GM12878 (cell line): ENCODE data around the gene RPS6KA4. TPM values are rescaled to one million over a fixed set of nuclear protein-coding genes. Genes with fewer than 3 reads are reported as not detected.

Source experiments
- ATF7 ChIP-seq: fragments of 450-650 bp; IDR thresholded peaks from 2 replicates; pipeline ENCODE4 v1.6.1; 2016; ENCODE audit warnings: low read depth, mild to moderate bottlenecking
- BHLHE40 ChIP-seq, 2 experiments: fragments of 450-650 bp in 1 of 2; IDR thresholded peaks; 2 replicates each; pipeline ENCODE4 v1.6.1; 2011 to 2017; ENCODE audit warnings: low read depth in 2 of 2, borderline replicate concordance in 1 of 2, improper control_type of control experiment in 1 of 2, low read length in 1 of 2, mild to moderate bottlenecking in 1 of 2
- CREB1 ChIP-seq: IDR thresholded peaks from 2 replicates; pipeline ENCODE4 v1.6.1; 2012; ENCODE audit warnings: low read depth, mild to moderate bottlenecking, inconsistent platforms
- EED ChIP-seq: sonication (generic); IDR thresholded peaks from 2 replicates; pipeline ENCODE4 v1.6.1; 2016; ENCODE audit warnings: antibody characterized with exemption, low read depth
- EGR1 ChIP-seq, 2 experiments: IDR thresholded peaks; 1 replicate in 1 of 2; 2 replicates in 1 of 2; pipeline ENCODE4 v1.6.1; 2011 to 2012; ENCODE audit warnings: low read depth in 2 of 2, low read length in 2 of 2, borderline replicate concordance in 1 of 2, mild to moderate bottlenecking in 1 of 2, moderate library complexity in 1 of 2
- EP300 ChIP-seq, 2 experiments: fragments of 150-350 bp in 1 of 2; IDR thresholded peaks; 2 replicates each; pipeline ENCODE4 v1.6.1; 2011 to 2012; ENCODE audit warnings: low read depth in 2 of 2, low read length in 2 of 2, borderline replicate concordance in 1 of 2, improper control_type of control experiment in 1 of 2, inconsistent platforms in 1 of 2; ENCODE audit not compliant: control insufficient read depth in 1 of 2
- NBN ChIP-seq: fragments of 450-650 bp; IDR thresholded peaks from 2 replicates; pipeline ENCODE4 v1.6.1; 2016
- NR2C2 ChIP-seq: IDR thresholded peaks from 2 replicates; pipeline ENCODE4 v1.6.1; 2011; ENCODE audit warnings: borderline replicate concordance, low read depth; ENCODE audit not compliant: control insufficient read depth, insufficient read length
- TBL1XR1 ChIP-seq: IDR thresholded peaks from 2 replicates; pipeline ENCODE4 v1.6.1; 2012; ENCODE audit warnings: low read depth, low read length, improper control_type of control experiment
- TCF12 ChIP-seq: IDR thresholded peaks from 2 replicates; pipeline ENCODE4 v1.6.1; 2011; ENCODE audit warnings: low read depth, mild to moderate bottlenecking, low read length
- ZNF384 ChIP-seq: IDR thresholded peaks from 2 replicates; pipeline ENCODE4 v1.6.1; 2012; ENCODE audit warnings: low read depth, mild to moderate bottlenecking, low read length, improper control_type of control experiment, borderline replicate concordance
- ZZZ3 ChIP-seq: IDR thresholded peaks from 2 replicates; pipeline ENCODE4 v1.6.1; 2011; ENCODE audit warnings: low read depth; ENCODE audit not compliant: control insufficient read depth, insufficient read length
- polyA plus RNA-seq, 11 experiments: library from polyadenylated mRNA; depleted of rRNA in 4 of 11; unstranded in 6 of 11; stranded (reverse) in 5 of 11; fragments of >200 nt; fragmentation: Nextera tagmentation in 4 of 11; fragmentation: Illumina TruSeq in 1 of 11; extraction: Ambion mirVana in 4 of 11; extraction: Trizol in 1 of 11; gene quantifications; 1 replicate in 1 of 11; 2 replicates in 10 of 11; pipeline versions ENCODE4 v1.2.1 to v1.2.3, GENCODE V29; 2011 to 2016; ENCODE audit warnings: inconsistent platforms in 2 of 11, missing spikeins in 2 of 11, low read depth in 1 of 11
- total RNA-seq, 4 experiments: library from RNA; depleted of rRNA in 3 of 4; stranded (reverse); fragments of >200 nt in 3 of 4; fragmentation: Illumina TruSeq in 1 of 4; extraction: Trizol in 1 of 4; gene quantifications; 2 replicates each; pipeline versions ENCODE4 v1.2.1 to v1.2.3, GENCODE V29; 2013 to 2021
- TF ChIP-seq, protein P1 (sequence below): IDR thresholded peaks from 2 replicates; pipeline ENCODE4 v1.6.1; 2011; ENCODE audit warnings: mild to moderate bottlenecking, low read depth, low read length, moderate library complexity; ENCODE audit not compliant: insufficient replicate concordance

RPS6KA4 gene
- total and polyA plus RNA-seq, 10 of the 15 experiments (the other 5 are each of a cell fraction or from before 2014, with no cell fraction given): 0.34 to 32.6 (median 11.3) TPM

DNA sequence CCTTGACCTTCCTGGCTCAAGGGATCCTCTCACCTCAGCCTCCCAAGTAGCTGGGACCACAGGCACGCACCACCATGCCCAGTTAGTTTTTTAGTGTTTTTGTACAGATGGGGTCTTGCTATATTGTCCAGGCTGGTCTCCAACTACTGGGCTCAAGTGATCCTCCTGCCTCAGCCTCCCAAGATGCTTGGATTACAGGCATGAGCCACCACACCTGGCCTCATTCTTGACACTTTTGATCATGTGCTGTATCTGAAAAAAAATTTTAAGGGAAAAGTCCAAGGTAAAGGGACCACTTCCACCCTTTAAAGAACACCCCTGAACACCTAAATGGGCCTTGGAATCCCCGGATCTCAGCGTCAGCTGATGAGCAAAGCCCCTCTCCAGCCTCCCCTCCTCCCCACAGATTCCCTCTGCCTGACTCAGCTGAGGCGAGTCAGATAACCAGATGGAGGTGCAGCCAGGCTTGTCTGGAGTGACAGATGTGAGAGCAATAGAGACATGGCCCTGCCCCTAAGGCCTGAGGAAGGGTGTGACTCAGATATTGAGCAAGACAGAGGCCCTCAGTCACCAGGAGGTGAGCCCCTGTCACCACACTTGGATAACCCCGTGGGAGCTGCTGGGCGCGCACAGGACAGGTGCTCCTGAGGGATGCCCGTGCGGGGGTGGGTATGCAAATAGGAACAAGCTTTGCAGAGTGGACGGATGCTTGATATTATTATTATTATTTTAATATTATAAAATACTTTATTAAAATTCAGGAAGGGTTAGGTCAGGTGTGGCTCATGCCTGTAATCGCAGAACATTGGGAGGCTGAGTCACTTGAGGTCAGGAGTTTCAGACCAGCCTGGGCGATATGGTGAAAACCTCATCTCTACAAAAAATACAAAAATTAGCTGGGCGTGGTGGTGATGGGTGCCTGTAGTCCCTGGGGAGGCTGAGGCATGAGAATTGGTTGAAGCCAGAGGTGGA, 23.9 kb upstream of the RPS6KA4 start (continued):
- TF ChIP-seq BHLHE40 (IDR thresholded peaks at IDR 0.05; ENCODE audit: borderline replicate concordance in 1 of 2, low read depth in 2 of 2, low read length in 1 of 2) (peak; percentile 53 to 83; a peak in 3 of 4 replicates), ZZZ3 (no peak), EGR1 (IDR thresholded peaks at IDR 0.05; ENCODE audit: borderline replicate concordance in 1 of 2, low read depth in 2 of 2, low read length in 2 of 2) (peak in 1 of 2 experiments; percentile 97; a peak in 2 of 3 replicates), ATF7 (peak; percentile 49; the same call in 1 of the 2 replicates), NR2C2 (no peak), CREB1 (peak; percentile 64), EP300 (IDR thresholded peaks at IDR 0.05; ENCODE audit: borderline replicate concordance in 1 of 2, control insufficient read depth in 1 of 2, low read depth in 2 of 2, low read length in 2 of 2) (no peak), NBN (peak; percentile 52; the same call in 1 of the 2 replicates), EED (peak; percentile 90), ZNF384 (peak; percentile 26; the same call in 1 of the 2 replicates), TCF12 (peak; percentile 77), TBL1XR1 (0 out of 2 replicates have a peak, but pooled peaks have one; percentile 46)
- TF ChIP-seq, protein P1, sequence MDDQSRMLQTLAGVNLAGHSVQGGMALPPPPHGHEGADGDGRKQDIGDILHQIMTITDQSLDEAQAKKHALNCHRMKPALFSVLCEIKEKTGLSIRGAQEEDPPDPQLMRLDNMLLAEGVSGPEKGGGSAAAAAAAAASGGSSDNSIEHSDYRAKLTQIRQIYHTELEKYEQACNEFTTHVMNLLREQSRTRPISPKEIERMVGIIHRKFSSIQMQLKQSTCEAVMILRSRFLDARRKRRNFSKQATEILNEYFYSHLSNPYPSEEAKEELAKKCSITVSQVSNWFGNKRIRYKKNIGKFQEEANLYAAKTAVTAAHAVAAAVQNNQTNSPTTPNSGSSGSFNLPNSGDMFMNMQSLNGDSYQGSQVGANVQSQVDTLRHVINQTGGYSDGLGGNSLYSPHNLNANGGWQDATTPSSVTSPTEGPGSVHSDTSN: peak; percentile 92
- TF ChIP-seq, all 136 proteins: peak for 41
